Kidney (tissue), 14 donors: ENCODE results near the gene PALM. TPM values are rescaled to one million over a fixed set of nuclear protein-coding genes. Genes with fewer than 3 reads are reported as not detected.
A peak's percentile ranks its signal among the peaks of the same experiment; 100 is the strongest.

Experiments
- DNase-seq, 5 donors: peaks; one replicate each; pipeline ENCODE4 v3.0.0-alpha.2; 2013 to 2020
- FAIRE-seq: peaks from 2 replicates; lab custom pipeline; 2012; peaks lifted over from hg19 to GRCh38; lab: Jason Lieb, UNC
- H3K27ac ChIP-seq, 2 donors: one replicate each; pipeline ENCODE4 v1.7.0; 2013; ENCODE audit warnings: low read depth in 2 of 2, low read length in 2 of 2, inconsistent platforms in 1 of 2
- H3K27me3 ChIP-seq: one replicate; pipeline ENCODE4 v1.7.1; 2013; ENCODE audit warnings: low read length, inconsistent platforms; ENCODE audit not compliant: control insufficient read depth, insufficient read depth
- H3K36me3 ChIP-seq, 3 donors: one replicate each; pipeline versions ENCODE4 v1.7.0 to v1.7.1; 2013; ENCODE audit warnings: low read length in 3 of 3, control low read depth in 1 of 3, inconsistent platforms in 1 of 3; ENCODE audit not compliant: insufficient read depth in 3 of 3, control insufficient read depth in 2 of 3
- H3K4me1 ChIP-seq, 3 donors: one replicate each; pipeline versions ENCODE4 v1.7.0 to v1.7.1; 2013; ENCODE audit warnings: low read length in 3 of 3, inconsistent platforms in 1 of 3, low read depth in 1 of 3; ENCODE audit not compliant: control insufficient read depth in 2 of 3, insufficient read depth in 2 of 3
- H3K4me3 ChIP-seq, 3 donors: one replicate each; pipeline versions ENCODE4 v1.7.0 to v1.8.1; 2013; ENCODE audit warnings: low read length in 3 of 3, control low read depth in 1 of 3, inconsistent platforms in 1 of 3
- H3K9ac ChIP-seq, 3 donors: one replicate each; pipeline versions ENCODE4 v1.7.0 to v1.7.1; 2013; ENCODE audit warnings: low read length in 3 of 3, control low read depth in 1 of 3, inconsistent platforms in 1 of 3
- H3K9me3 ChIP-seq, 3 donors: one replicate each; pipeline versions ENCODE4 v1.7.0 to v1.7.1; 2013; ENCODE audit warnings: low read length in 3 of 3, control low read depth in 1 of 3, inconsistent platforms in 1 of 3; ENCODE audit not compliant: control insufficient read depth in 2 of 3, insufficient read depth in 1 of 3
- CTCF ChIP-seq: IDR thresholded peaks from 3 replicates; pipeline ENCODE4 v1.5.1; 2012; ENCODE audit warnings: mild to moderate bottlenecking, moderate library complexity, borderline replicate concordance; ENCODE audit not compliant: insufficient read depth; ENCODE audit errors: extremely low read depth
- intact Hi-C: fragments of 100-400 bp; cut with DNase I; formaldehyde crosslinking; loops from one replicate; pipeline ENCODE4 v1.11.1; 2022
- polyA plus RNA-seq: library from polyadenylated mRNA; stranded (reverse); fragments of 350-450 nt; fragmentation: Illumina TruSeq; extraction: RNeasy Lipid Tissue Mini Kit (QIAGEN cat#74804); gene quantifications from one replicate; pipeline ENCODE4 v1.2.3, GENCODE V29; 2014; ENCODE audit warnings: low read depth, low replicate concordance; ENCODE audit not compliant: insufficient read depth
- total RNA-seq: library from RNA; stranded (reverse); fragmentation: NEBNext Ultra II Directional; extraction: Animal tissue kit (Norgen Biotek cat#: 25700); gene quantifications from one replicate; pipeline ENCODE4 v1.2.1, GENCODE V29; 2021
- donor health status: control.
- donor health status: control.
- donor health status: control.
- donor health status: control.
- donor health status: control.
- donor health status: DM: yes; HTN: yes; CAD: no.
- donor health status: Normal renal cell carcinoma (clear cell type).

PALM gene
- total and polyA plus RNA-seq, 2 donors from 2014 or later: 49.4 to 92.3 TPM

GRCh38 chr19:670609-671075 lies 38.1 kb upstream of the PALM start:
- Histone ChIP-seq H3K27me3 (no peaks in the 10 kb centered on the region), H3K27ac (no peak overlapping the region), H3K4me3 (no peak overlapping the region), H3K9me3 (no peaks in the 10 kb centered on the region), H3K4me1 (peaks cover 0 to 4% (median 0%) of the 10 kb centered on the region in 3 donors), H3K36me3 (no peaks in the 10 kb centered on the region), H3K9ac (no peak overlapping the region)
- no peak for TF ChIP-seq CTCF
- intact Hi-C loops: no loop called here
- FAIRE-seq (no peak), DNase-seq (no peak)

- FAIRE-seq: no peak
- intact Hi-C loops: no loop called here
- Histone ChIP-seq H3K27me3 (no peaks in the 10 kb centered on the region), H3K4me3 (no peak overlapping the region), H3K27ac (no peak overlapping the region), H3K9ac (peak overlapping the region in 1 of 3 donors; percentile 46), H3K9me3 (no peaks in the 10 kb centered on the region), H3K4me1 (peaks cover 0 to 19% (median 0%) of the 10 kb centered on the region in 3 donors), H3K36me3 (no peaks in the 10 kb centered on the region)
- TF ChIP-seq CTCF: no peak
- DNase-seq: no peak
Measured at GRCh38 chr19:674282-675151, 34.2 kb upstream of the PALM start.

- peaks cover 0 to 19% (median 0%) of the 10 kb centered on the region in 3 donors for H3K4me1 ChIP-seq
- intact Hi-C loops: no loop called here
- DNase-seq (no peak), FAIRE-seq (no peak)
- no peak overlapping the region for H3K9ac ChIP-seq
- H3K36me3 ChIP-seq: no peaks in the 10 kb centered on the region
- no peaks in the 10 kb centered on the region for H3K27me3 ChIP-seq
- no peak for TF ChIP-seq CTCF
- H3K4me3 ChIP-seq: peak overlapping the region in 1 of 3 donors; percentile 21
- peak overlapping the region in 1 of 2 donors; percentile 23 for H3K27ac ChIP-seq
- H3K9me3 ChIP-seq: no peaks in the 10 kb centered on the region
Measured at GRCh38 chr19:676007-676338, 32.8 kb upstream of the PALM start.
